ENCODE measurements around the gene TMEM156.
"Not testable (repeated sequence)": the region's sequence is repeated elsewhere in the genome, so short reads cannot be mapped to it uniquely, and the experiment has no call there.

The TMEM156 gene

DNA sequence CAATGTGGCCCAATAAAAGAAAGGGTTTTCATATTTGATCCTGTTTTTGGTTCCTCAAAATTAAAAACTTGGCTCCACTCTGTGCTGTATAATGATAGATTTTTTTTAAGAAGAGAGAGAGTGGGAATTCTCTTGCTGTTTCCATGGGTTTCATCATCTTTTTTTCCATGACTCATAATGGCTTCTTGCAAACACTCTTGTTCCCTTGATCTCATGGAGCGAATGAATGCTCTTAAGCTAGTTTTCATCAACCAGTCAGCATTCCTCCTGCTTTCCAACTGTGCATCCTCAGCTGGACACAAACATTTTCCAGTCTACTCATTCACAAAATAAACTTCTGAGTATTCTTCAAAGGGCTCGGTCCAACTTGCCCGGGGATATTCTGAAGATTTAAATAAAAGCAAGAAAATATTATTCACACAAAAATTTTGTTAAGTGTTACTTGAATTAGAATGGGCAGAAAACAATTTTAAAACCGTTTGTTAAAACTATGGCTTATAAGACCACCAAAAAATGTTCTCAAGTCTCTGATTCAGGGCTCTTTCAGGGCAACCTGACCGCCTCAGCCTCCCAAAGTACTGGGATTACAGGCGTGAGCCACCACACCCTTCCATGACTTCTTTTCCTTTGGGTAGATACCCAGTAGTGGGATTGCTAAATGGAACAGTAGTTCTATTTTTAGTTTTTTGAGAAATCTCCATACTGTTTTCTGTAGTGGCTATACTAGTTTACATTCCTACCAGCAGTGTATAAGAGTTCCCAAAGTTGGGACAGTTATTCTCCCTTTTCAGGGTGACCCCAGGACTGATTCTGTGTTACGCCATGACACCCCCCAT, 64.7 kb downstream of the TMEM156 start:
- Histone ChIP-seq H3K9ac (ENCODE audit: low read depth, low read length) (no peak overlapping the region), H3K4me1 (ENCODE audit: insufficient read depth, low read length) (0 out of 2 replicates have a peak, but pooled peaks cover 3% of the 10 kb centered on the region), H3K36me3 (ENCODE audit: insufficient read depth, low read length) (no peaks in the 10 kb centered on the region; the same call in 1 of the 2 replicates), H3K9me3 (ENCODE audit: control insufficient read depth, insufficient read depth, low read length) (no peaks in the 10 kb centered on the region)

DNA sequence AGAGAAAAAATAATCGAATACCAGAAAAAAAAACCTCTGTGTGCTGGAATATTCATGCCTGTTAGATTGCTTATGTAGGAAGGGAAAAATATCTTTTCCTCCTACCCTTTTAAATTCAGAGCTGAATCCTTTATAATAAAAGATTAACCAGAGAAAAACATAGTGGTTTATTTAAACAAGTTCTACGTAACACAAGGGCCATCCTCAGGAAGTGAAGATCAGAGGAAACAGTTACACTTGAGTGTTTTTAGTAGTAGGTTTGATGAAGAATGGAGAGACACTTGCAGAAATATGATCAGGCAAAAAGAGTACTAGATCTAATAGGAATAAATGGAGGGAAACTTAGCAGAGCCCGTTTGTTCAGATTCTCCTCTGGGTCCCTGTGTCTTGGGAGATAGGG, 66.3 kb downstream of the TMEM156 start:
- Histone ChIP-seq H3K9me3 (ENCODE audit: control insufficient read depth, insufficient read depth, low read length) (no peaks in the 10 kb centered on the region), H3K9ac (ENCODE audit: low read depth, low read length) (no peak overlapping the region), H3K4me1 (ENCODE audit: insufficient read depth, low read length) (0 out of 2 replicates have a peak, but pooled peaks cover 3% of the 10 kb centered on the region), H3K36me3 (ENCODE audit: insufficient read depth, low read length) (no peaks in the 10 kb centered on the region; the same call in 1 of the 2 replicates)

- Histone ChIP-seq H3K9me3 (ENCODE audit: control insufficient read depth, insufficient read depth, low read length) (no peaks in the 10 kb centered on the region), H3K4me1 (ENCODE audit: insufficient read depth, low read length) (0 out of 2 replicates have a peak, but pooled peaks cover 3% of the 10 kb centered on the region), H3K36me3 (ENCODE audit: insufficient read depth, low read length) (no peaks in the 10 kb centered on the region; the same call in 1 of the 2 replicates), H3K9ac (ENCODE audit: low read depth, low read length) (no peak overlapping the region)
Observed at GRCh38 chr4:38964942-38965775, 67.0 kb downstream of the TMEM156 start.

- not testable (repeated sequence) for H3K9me3 ChIP-seq (ENCODE audit: control insufficient read depth, insufficient read depth, low read length); H3K4me1 ChIP-seq (ENCODE audit: insufficient read depth, low read length); H3K9ac ChIP-seq (ENCODE audit: low read depth, low read length); H3K36me3 ChIP-seq (ENCODE audit: insufficient read depth, low read length)
Observed at GRCh38 chr4:38959248-38959647, 73.0 kb downstream of the TMEM156 start.

GRCh38 chr4:38958453-38959190, 73.6 kb downstream of the TMEM156 start:
- Histone ChIP-seq H3K9me3 (ENCODE audit: control insufficient read depth, insufficient read depth, low read length) (no peaks in the 10 kb centered on the region), H3K9ac (ENCODE audit: low read depth, low read length) (no peak overlapping the region), H3K36me3 (ENCODE audit: insufficient read depth, low read length) (no peaks in the 10 kb centered on the region), H3K4me1 (ENCODE audit: insufficient read depth, low read length) (no peaks in the 10 kb centered on the region)

DNA sequence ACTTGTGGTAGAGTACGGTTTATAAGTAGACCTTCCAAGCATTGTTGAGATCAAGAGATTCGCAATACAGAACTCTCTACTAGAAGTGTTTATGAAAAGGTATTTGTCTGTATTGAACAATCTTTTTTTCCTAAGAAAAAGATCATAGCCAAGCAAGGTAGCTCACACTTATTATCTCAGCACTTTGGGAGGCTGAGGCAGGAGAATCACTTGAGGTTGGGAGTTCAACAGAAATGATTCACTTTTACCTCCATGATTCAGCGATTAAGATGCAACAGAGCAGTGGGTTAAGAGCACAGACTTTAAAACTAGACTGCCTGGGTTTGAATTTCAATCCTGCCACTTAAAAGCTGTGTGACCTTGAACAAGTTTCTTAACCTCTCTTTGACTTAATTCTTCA, 74.3 kb downstream of the TMEM156 start:
- no peak overlapping the region for H3K9ac ChIP-seq (ENCODE audit: low read depth, low read length)
- no peaks in the 10 kb centered on the region for H3K4me1 ChIP-seq (ENCODE audit: insufficient read depth, low read length)
- no peaks in the 10 kb centered on the region for H3K9me3 ChIP-seq (ENCODE audit: control insufficient read depth, insufficient read depth, low read length)
- H3K36me3 ChIP-seq (ENCODE audit: insufficient read depth, low read length): no peaks in the 10 kb centered on the region

GRCh38 chr4:38957261-38957815, 74.9 kb downstream of the TMEM156 start:
- Histone ChIP-seq H3K9me3 (ENCODE audit: control insufficient read depth, insufficient read depth, low read length) (no peaks in the 10 kb centered on the region), H3K4me1 (ENCODE audit: insufficient read depth, low read length) (no peaks in the 10 kb centered on the region), H3K36me3 (ENCODE audit: insufficient read depth, low read length) (no peaks in the 10 kb centered on the region), H3K9ac (ENCODE audit: low read depth, low read length) (no peak overlapping the region)

GRCh38 chr4:38955957-38956356, 76.3 kb downstream of the TMEM156 start:
- no peaks in the 10 kb centered on the region for H3K9me3 ChIP-seq (ENCODE audit: control insufficient read depth, insufficient read depth, low read length)

GRCh38 chr4:38954727-38955126, 77.5 kb downstream of the TMEM156 start:
- no peaks in the 10 kb centered on the region for H3K36me3 ChIP-seq (ENCODE audit: insufficient read depth, low read length)
- no peaks in the 10 kb centered on the region for H3K4me1 ChIP-seq (ENCODE audit: insufficient read depth, low read length)
- H3K9ac ChIP-seq (ENCODE audit: low read depth, low read length): no peak overlapping the region
- no peaks in the 10 kb centered on the region for H3K9me3 ChIP-seq (ENCODE audit: control insufficient read depth, insufficient read depth, low read length)

More at GRCh38 chr4:38955957-38956356, 76.3 kb downstream of the TMEM156 start:
- Histone ChIP-seq H3K4me1 (ENCODE audit: insufficient read depth, low read length) (no peaks in the 10 kb centered on the region), H3K9ac (ENCODE audit: low read depth, low read length) (no peak overlapping the region), H3K36me3 (ENCODE audit: insufficient read depth, low read length) (no peaks in the 10 kb centered on the region)

GRCh38 chr4:38952017-38952416, 80.2 kb downstream of the TMEM156 start:
- no peaks in the 10 kb centered on the region for H3K4me1 ChIP-seq (ENCODE audit: insufficient read depth, low read length)
- no peak overlapping the region for H3K9ac ChIP-seq (ENCODE audit: low read depth, low read length)
- H3K9me3 ChIP-seq (ENCODE audit: control insufficient read depth, insufficient read depth, low read length): no peaks in the 10 kb centered on the region
- H3K36me3 ChIP-seq (ENCODE audit: insufficient read depth, low read length): no peaks in the 10 kb centered on the region

DNA sequence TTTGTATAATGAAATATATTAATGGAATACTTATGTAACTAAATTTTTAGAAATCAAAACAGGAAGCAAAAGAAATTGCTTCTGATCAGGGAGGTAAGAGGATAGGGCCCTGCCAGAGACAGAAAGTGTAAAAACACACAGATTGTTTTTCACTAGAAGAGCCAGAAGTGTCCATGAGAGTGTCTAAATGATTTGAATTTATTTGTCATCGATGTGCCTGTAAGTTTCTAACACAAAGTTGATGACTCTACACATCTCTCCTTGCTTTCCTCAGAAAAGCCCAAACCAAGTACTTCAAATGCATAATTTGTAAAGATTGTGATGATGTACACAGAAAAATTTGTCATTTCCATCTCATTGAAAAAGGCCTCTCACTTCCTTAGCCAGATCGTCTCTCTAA, 80.6 kb downstream of the TMEM156 start:
- Histone ChIP-seq H3K4me1 (ENCODE audit: insufficient read depth, low read length) (no peaks in the 10 kb centered on the region), H3K36me3 (ENCODE audit: insufficient read depth, low read length) (no peaks in the 10 kb centered on the region), H3K9ac (ENCODE audit: low read depth, low read length) (no peak overlapping the region), H3K9me3 (ENCODE audit: control insufficient read depth, insufficient read depth, low read length) (no peaks in the 10 kb centered on the region)

DNA sequence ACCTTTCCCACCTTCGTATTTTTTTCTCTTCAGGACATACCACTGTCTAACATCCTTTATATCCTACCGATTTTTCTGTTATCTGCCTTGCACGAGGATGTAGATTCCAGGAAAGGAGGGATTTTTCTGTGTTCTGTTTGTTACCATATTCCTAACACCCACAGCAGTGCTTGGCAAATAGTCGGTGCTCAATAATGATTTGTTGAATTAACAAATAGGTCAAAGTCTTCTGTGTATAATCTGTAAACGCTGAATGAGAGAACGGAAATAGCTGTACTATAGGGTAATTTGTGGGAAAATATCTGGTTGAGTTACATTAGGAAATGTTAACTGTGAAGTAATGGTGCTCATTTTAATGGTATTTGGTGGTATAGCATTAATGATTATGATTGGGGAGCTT, 81.5 kb downstream of the TMEM156 start:
- H3K9ac ChIP-seq (ENCODE audit: low read depth, low read length): no peak overlapping the region
- no peaks in the 10 kb centered on the region for H3K9me3 ChIP-seq (ENCODE audit: control insufficient read depth, insufficient read depth, low read length)
- H3K36me3 ChIP-seq (ENCODE audit: insufficient read depth, low read length): no peaks in the 10 kb centered on the region
- H3K4me1 ChIP-seq (ENCODE audit: insufficient read depth, low read length): no peaks in the 10 kb centered on the region

DNA sequence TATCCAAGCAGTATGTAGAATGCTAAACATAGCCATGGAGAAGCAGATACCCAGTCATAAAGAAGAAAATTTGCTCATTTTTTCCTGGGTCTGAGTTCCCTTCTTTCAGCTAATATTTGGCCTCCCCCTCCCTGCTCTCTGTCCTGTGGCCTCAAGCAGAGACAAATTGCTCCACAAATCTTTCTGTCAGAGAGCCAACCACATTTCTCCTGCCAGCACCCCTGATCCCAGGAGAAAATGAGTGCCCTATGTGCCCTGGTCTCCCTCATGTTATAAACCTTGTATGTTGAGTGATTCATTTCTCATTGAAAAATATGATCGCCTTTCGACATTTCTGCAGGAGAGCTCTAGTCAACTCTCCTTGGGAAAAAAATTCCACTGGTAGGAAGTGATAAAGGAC, 82.0 kb downstream of the TMEM156 start:
- no peaks in the 10 kb centered on the region for H3K9me3 ChIP-seq (ENCODE audit: control insufficient read depth, insufficient read depth, low read length)
- H3K36me3 ChIP-seq (ENCODE audit: insufficient read depth, low read length): no peaks in the 10 kb centered on the region
- no peaks in the 10 kb centered on the region for H3K4me1 ChIP-seq (ENCODE audit: insufficient read depth, low read length)
- H3K9ac ChIP-seq (ENCODE audit: low read depth, low read length): no peak overlapping the region

All from ES-I3 (cell line).